ENCODE measurements around the gene ABCC2. TPM values are rescaled to one million over a fixed set of nuclear protein-coding genes. Genes with fewer than 3 reads are reported as not detected.

Gene ABCC2
- polyA plus RNA-seq, 1 donor from 2014 or later = 2.0 TPM

GRCh38 chr10:99793819-99794218 is 11.4 kb downstream of the ABCC2 start:
- Histone ChIP-seq H3F3A (ENCODE audit: insufficient read depth, low read length, poor library complexity, severe bottlenecking) (no peaks in the 10 kb centered on the region), H3K4me2 (ENCODE audit: low read length) (no peak overlapping the region), H3K9me2 (ENCODE audit: insufficient read depth, low read length) (no peaks in the 10 kb centered on the region), H3K36me3 (ENCODE audit: insufficient read depth, low read length) (no peaks in the 10 kb centered on the region), H3K27ac (ENCODE audit: low read length) (no peak overlapping the region), H3K9me3 (ENCODE audit: low read length) (no peaks in the 10 kb centered on the region), H3K27me3 (ENCODE audit: insufficient read depth, low read depth, low read length) (no peaks in the 10 kb centered on the region), H3K79me2 (replicated peaks; ENCODE audit: insufficient read depth, low read length) (no peaks in the 10 kb centered on the region), H3K4me3 (ENCODE audit: low read length) (no peak overlapping the region), H2AFZ (ENCODE audit: low read depth, low read length) (no peak overlapping the region), H3K9ac (ENCODE audit: low read length) (no peak overlapping the region), H4K20me1 (ENCODE audit: insufficient read depth) (no peaks in the 10 kb centered on the region)
- TF ChIP-seq CTCF (IDR thresholded peaks at IDR 0.05; ENCODE audit: poor library complexity, severe bottlenecking) = no peak
- no peak for TF ChIP-seq TAF1 (IDR thresholded peaks at IDR 0.05; ENCODE audit: low read depth)
- no peak for TF ChIP-seq REST (IDR thresholded peaks at IDR 0.05; ENCODE audit: borderline replicate concordance)
- TF ChIP-seq POLR2AphosphoS5 (IDR thresholded peaks at IDR 0.05) = no peak
- no peak for TF ChIP-seq SMC3 (conservative IDR thresholded peaks at IDR 0.05; ENCODE audit: poor library complexity)
- TF ChIP-seq EZH2 (IDR thresholded peaks at IDR 0.05; ENCODE audit: borderline replicate concordance, insufficient read depth, low read length, poor library complexity, severe bottlenecking) = no peak
- no peak for TF ChIP-seq MXI1 (conservative IDR thresholded peaks at IDR 0.05; ENCODE audit: poor library complexity, severe bottlenecking)
- TF ChIP-seq RAD21 (conservative IDR thresholded peaks at IDR 0.05) = no peak
- TF ChIP-seq EP300 (conservative IDR thresholded peaks at IDR 0.05; ENCODE audit: poor library complexity, severe bottlenecking) = no peak

DNA sequence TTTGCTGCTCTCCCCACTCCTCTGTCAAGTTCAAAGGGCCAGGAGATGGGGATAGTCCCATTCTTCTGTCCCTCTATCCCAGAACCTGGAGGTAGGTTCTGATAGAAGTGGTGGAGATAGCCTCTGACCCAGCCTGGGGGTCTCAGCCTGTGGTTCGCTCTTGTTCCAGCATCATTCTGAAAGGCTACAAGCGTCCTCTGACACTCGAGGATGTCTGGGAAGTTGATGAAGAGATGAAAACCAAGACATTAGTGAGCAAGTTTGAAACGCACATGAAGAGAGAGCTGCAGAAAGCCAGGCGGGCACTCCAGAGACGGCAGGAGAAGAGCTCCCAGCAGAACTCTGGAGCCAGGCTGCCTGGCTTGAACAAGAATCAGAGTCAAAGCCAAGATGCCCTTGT is 14.5 kb downstream of the ABCC2 start:
- Histone ChIP-seq H3K27me3 (ENCODE audit: insufficient read depth, low read depth, low read length) (no peaks in the 10 kb centered on the region), H3K9me3 (ENCODE audit: low read length) (no peaks in the 10 kb centered on the region)
- TF ChIP-seq POLR2AphosphoS5 (IDR thresholded peaks at IDR 0.05) = no peak
- TF ChIP-seq SMC3 (conservative IDR thresholded peaks at IDR 0.05; ENCODE audit: poor library complexity) = no peak
- no peak for TF ChIP-seq EZH2 (IDR thresholded peaks at IDR 0.05; ENCODE audit: borderline replicate concordance, insufficient read depth, low read length, poor library complexity, severe bottlenecking)
- TF ChIP-seq REST (IDR thresholded peaks at IDR 0.05; ENCODE audit: borderline replicate concordance) = no peak
- no peak for TF ChIP-seq TAF1 (IDR thresholded peaks at IDR 0.05; ENCODE audit: low read depth)

More for the DNA sequence above, 14.5 kb downstream of the ABCC2 start:
- Histone ChIP-seq H3K4me2 (ENCODE audit: low read length) (no peak overlapping the region), H3F3A (ENCODE audit: insufficient read depth, low read length, poor library complexity, severe bottlenecking) (no peaks in the 10 kb centered on the region), H3K9ac (ENCODE audit: low read length) (no peak overlapping the region), H3K9me2 (ENCODE audit: insufficient read depth, low read length) (no peaks in the 10 kb centered on the region), H2AFZ (ENCODE audit: low read depth, low read length) (no peak overlapping the region), H3K27ac (ENCODE audit: low read length) (no peak overlapping the region), H3K4me3 (ENCODE audit: low read length) (no peak overlapping the region), H3K79me2 (replicated peaks; ENCODE audit: insufficient read depth, low read length) (no peaks in the 10 kb centered on the region), H3K36me3 (ENCODE audit: insufficient read depth, low read length) (no peaks in the 10 kb centered on the region), H4K20me1 (ENCODE audit: insufficient read depth) (no peaks in the 10 kb centered on the region)
